Activated CD8-positive, alpha-beta memory T cell treated with anti-CD3 and anti-CD28 coated beads, Interleukin-2, amount 50 U/mL, for 48 hours (primary cell): Measurements from ENCODE around the gene DNASE1L1.

Experiments
- DNase-seq: peaks from one replicate; pipeline ENCODE4 v3.0.0-alpha.2; 2020

DNASE1L1 gene

GRCh38 chrX:154409222-154409871, at the start of gene DNASE1L1:
TSS of gene DNASE1L1 (minus strand) at chrX:154409254. CDS start at chrX:154405568, 3,686 bp downstream.
- DNase-seq = no peak

DNA sequence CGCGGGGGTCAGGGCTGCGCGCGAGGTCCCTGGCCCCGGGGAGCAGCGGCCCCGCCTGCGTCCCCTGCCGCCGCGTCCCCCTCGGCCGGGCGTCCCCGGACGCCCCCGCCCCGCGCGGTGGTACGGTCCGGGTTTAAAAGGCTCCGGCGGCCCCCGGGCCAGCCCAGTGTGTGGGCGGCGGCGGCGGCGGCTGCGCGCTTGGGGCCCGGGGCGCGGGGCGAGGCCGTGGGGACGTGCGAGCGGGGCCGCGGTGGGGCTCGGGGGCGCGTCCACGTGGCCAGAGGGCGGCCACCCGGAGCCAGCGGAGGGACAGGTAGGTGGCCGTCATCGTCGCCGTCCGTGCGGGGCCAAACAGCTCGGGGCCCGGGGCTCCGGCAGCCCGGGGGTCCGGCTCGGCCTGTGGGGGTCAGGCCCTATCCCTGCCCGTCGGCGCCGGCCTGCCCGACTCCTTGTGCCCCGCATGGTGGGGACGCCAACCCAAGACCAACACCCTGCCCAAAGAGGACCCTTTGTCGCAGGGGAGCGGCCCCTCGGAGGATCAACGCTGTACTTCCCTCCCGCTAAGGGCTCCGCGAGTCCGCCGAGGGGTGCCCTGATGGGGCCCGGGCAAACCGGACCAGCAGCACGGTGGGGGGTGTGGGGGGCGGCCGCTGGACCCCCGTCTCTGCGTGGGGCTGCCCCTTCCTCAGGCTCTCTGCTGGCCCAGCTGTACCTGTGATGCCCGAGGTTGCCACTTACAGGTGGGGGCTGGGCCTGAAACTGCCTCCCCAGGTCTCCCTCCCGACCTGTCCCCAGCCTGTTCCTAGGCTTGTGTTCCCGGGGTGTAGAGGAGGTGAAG, 49.3 kb upstream of the DNASE1L1 start, which contains the start of gene PLXNA3:
Gene PLXNA3, plus strand, starts transcription at position 166 of the 838 bp plus-strand sequence. CDS start 1,903 bp downstream, outside the sequence.
- peak; percentile 85 for DNase-seq

DNA sequence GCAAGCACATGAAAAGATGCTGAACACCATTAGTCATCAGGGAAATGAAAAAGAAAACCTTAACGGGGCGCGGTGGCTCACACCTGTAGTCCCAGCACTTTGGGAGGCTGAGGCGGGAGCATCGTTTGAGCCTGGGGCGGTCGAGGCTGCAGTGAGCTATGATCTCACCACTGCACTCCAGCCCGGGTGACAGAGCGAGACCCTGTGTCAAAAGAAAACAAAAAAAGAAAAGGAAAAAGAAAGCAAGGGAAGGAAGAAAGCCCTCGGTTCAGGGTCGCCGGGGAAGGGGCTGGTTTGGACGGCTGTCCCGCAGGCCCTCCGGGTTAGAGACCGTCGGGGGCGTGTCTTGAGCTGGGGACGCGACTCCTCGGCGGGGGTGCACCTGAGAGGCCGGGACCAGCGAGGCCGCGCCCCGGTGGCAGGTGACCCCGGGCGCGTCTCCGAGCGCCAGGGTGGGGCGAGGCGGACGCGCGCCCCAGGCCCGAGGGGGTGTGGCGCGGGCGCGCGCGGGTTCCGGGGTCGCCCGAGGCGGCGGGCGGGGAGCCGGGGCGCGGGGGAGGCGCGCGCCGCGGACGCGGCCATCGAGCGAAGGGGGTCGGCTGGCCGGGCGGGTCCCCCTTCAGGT, 48.5 kb upstream of the DNASE1L1 start:
- no peak for DNase-seq

- DNase-seq = no peak
Measured at GRCh38 chrX:154452823-154453222, 43.8 kb upstream of the DNASE1L1 start.

DNA sequence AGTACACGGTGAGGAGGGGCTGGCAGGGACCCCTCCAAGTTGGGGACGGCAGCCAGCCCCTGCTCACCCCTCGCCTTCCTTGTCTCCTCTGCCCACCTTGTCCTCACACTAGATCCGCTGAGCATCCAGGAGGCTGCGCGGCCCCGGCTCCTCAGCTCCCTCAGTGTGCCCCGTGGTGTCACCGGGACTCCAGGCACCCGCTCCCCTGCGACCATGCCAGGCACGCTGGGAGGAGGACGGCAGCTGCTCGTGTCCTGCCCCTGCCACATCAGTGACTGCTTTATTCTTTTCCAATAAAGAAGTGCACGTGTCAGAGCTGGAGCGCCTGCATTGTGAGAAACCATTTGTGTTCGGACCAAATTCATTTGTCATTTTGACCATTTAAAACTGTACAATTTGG, 41.3 kb upstream of the DNASE1L1 start:
- no peak for DNase-seq

DNA sequence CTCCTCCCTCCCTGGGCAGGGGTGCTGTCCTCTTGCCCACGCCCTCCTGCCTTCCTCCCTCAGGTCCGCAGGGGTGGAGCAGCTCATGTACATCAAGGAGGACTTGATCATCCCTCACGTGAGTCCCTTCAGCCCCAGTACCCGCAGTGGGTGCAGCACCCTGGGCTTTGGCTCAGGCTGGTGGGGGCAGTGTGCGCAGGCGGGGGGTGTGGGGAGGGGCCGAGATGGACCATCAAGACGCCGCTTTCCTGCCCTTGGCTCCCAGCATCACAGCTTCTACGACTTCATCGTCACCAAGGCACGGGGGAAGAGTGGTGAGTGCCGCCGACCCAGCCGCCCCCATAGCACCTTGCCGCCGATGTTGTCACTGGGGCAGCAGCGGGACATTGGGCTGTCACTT, 40.6 kb upstream of the DNASE1L1 start:
- DNase-seq = no peak

DNA sequence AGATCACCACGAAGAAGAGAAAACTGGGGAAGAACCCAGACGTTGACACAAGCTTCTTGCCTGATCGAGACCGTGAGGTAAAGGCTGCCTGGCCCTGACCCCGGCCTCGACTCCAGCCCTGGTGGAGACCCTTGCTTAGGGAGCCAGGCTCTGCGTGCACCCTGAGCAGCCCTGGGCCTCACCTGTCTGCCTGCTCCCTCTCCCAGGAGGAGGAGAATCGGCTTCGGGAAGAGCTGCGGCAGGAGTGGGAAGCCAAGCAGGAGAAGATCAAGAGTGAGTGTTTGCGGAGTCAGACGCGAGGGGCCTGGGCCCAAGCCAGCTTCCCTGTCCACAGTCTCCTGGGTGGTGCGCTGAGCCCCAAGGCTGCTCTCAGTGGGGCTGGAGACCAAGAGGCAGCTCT, 39.4 kb upstream of the DNASE1L1 start:
- no peak for DNase-seq

DNA sequence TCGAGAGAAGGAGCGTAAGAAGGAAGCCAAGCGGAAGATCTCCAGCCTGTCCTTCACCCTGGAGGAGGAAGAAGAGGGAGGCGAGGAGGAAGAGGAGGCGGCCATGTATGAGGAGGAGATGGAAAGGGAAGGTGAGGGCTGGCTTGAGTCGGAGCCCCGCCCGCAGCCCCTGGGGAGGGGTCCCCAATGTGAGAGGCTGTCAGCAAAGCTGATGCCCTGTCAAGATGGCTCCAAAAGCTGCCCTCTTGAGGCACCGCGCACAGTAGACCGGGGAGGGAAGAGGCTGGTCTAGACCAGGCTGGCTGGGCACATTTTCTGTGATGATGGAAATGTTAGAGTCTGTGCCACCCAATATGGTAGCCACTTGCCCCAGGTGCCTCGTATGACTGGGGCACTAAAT, 37.4 kb upstream of the DNASE1L1 start:
- DNase-seq = no peak

DNA sequence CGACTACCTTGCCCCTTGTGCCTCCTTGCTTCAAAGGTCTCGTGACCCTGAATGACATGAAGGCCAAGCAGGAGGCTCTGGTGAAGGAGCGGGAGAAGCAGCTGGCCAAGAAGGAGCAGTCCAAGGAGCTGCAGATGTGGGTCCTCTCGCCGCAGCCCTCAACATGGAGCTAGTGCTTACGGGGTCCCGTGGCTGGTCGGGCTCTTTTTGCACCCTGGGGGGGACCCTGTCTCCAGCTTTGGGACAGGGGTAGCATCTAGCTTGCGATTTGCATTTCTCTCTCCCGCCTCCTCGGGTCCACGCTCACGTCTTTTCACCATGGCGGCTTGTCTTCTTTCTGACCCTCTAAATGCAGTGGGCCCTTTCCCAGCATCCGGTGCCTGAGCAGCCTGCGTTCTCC, 36.7 kb upstream of the DNASE1L1 start:
- DNase-seq = no peak

- DNase-seq = no peak
Measured at GRCh38 chrX:154444755-154445246, 35.7 kb upstream of the DNASE1L1 start.

DNA sequence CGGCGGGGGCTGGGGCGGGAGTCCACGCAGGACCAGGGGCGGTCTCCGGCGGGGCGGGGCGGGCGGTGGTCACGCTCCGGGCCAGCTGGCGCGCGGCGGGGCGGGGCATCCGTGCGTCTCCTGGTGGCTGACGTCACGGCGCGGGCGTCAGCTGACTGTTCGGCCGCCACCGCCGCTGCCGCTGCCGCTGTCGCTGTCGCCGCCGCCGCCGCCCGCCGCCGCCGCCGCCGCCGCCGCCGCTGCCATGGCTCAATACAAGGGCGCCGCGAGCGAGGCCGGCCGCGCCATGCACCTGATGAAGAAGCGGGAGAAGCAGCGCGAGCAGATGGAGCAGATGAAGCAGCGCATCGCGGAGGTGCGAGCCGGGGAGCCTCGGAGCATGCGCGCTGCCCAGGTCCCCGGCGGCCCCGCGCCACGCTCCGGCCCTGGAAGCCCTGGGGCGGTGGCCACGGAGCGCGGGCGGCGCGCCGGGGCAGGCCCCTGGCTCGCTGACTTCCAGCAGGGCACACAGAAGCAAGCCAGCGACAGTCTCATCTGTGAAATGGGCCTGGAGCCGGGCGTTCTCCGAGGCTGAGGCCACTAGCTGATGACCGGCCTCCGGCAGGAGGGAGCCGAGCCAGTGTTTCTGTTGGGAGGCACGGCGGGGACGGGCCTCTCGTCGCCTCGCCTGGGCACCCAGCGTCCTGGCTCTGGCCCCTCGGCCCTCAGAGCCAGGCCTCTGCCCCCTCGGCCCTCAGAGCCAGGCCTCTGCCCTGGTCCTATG, 35.1 kb upstream of the DNASE1L1 start, which contains the start of gene FAM50A:
Gene FAM50A, plus strand, starts transcription at position 150 of the 763 bp plus-strand sequence. Its CDS starts 95 bp downstream, at position 245.
- DNase-seq = peak; percentile 83

DNA sequence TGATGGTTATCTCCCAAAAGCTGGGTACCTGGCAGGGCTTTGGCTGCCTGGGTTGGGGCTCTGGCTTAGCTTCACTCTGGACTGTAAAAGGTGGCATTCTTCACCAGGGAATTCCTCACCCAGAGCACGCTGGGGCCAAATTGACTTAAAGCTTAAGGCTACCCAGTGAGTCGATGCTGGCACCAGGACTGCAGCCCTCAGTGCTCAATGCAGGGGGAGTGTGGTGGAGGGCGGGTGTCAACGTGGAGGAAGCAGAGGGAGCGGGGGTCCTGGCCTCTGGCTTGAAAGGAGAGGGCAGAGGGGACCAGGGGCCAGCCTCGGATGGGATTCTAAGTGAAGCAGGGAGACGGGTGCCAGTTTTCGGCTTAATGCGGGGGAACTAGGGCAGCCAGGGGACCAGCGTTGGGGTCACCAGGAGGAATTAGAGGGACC, 34.4 kb upstream of the DNASE1L1 start:
- DNase-seq = no peak

DNA sequence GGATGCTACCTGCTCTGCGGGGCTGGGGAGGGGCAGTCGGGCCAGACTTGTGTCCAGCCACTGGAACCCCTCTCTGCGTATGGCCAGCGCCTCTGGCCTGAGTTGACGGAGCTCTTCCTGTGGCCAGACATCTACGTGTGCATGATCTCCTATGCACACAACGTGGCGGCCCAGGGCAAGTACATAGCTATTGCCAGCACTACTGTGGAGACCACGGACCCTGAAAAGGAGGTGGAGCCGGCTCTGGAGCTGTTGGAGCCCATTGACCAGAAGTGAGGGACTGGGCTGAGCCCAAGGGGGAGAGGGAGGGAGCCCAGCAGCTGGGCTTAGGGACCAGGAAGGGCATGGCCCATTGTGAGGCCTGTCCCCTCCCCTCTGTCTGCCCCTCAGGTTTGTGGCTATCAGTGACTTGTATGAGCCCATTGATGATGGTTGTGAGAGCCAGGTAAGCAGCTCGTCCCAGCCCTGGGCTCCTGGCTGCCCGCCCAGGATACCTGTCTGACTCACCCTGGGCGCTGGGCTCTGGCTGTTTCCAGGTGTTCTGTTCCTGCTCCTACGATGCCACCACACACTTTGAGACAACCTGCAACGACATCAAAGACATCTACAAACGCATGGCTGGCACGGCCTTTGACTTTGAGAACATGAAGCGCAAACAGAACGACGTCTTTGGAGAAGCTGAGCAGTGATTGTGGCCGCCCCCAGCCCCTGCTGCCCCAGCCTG, 33.1 kb upstream of the DNASE1L1 start:
- DNase-seq = no peak

DNA sequence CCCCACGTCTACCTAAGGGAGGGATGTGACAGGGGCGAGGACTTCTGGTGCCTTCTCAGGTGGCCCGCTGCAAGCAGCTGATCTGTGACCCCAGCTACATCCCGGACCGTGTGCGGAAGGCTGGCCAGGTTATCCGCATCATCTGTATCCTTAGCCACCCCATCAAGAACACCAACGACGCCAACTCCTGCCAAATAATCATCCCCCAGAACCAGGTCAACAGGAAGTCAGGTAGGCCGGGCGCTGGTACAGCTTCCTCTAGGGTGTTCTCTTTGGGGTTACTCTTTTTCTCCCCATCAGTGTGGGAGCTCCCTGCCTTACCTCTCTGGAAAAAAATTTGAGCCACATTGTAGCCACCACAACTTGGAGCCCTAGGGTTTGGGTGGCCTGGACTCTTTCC, 32.5 kb upstream of the DNASE1L1 start:
- DNase-seq = no peak

GRCh38 chrX:154440623-154441357, 31.7 kb upstream of the DNASE1L1 start:
- no peak for DNase-seq

- no peak for DNase-seq
Measured at GRCh38 chrX:154439841-154440240, 30.8 kb upstream of the DNASE1L1 start.

GRCh38 chrX:154437971-154438893, 29.2 kb upstream of the DNASE1L1 start:
- DNase-seq = no peak

GRCh38 chrX:154436983-154437752, 28.1 kb upstream of the DNASE1L1 start, which contains the start of gene GDI1:
TSS of gene GDI1 (plus strand) at chrX:154437154. CDS start at chrX:154437255, 101 bp downstream.
- DNase-seq = peak; percentile 82

- peak; percentile 69 for DNase-seq
Measured at GRCh38 chrX:154436374-154436982, 27.4 kb upstream of the DNASE1L1 start.
